PC-9 (cell line): Measurements from ENCODE around the gene UST. TPM values are rescaled to one million over a fixed set of nuclear protein-coding genes. Genes with fewer than 3 reads are reported as not detected.

Experiments
- BruUV-seq: library from RNA; stranded (reverse); fragments of 400-500 nt; replicated peaks from 2 replicates; lab custom pipeline; 2021; lab: Mats Ljungman, UMichigan
- CTCF ChIA-PET: fragments of 300-600 bp; sonication (Branson Sonifier 250); formaldehyde crosslinking; loops from one replicate; lab custom pipeline; 2022; ENCODE audit warnings: antibody characterized with exemption; lab: Charles Lee
- POLR2A ChIA-PET: fragments of 300-600 bp; sonication (Branson Sonifier 250); formaldehyde crosslinking; loops from one replicate; lab custom pipeline; 2022; ENCODE audit warnings: antibody characterized with exemption; ENCODE audit not compliant: unreplicated experiment; lab: Charles Lee
- DNase-seq, 2 experiments: peaks; one replicate each; pipeline versions ENCODE4 v3.0.0 to v3.0.0-alpha.2; 2015 to 2022; ENCODE audit warnings: mixed read lengths in 1 of 2
- H2AFZ ChIP-seq: fragments of 200-600 bp; sonication (generic); 2 replicates; pipeline ENCODE4 v1.8.1; 2017; ENCODE audit warnings: antibody characterized with exemption
- H3F3A ChIP-seq: fragments of 200-600 bp; sonication (generic); 2 replicates; pipeline ENCODE4 v1.8.1; 2017; ENCODE audit warnings: antibody characterized with exemption, mild to moderate bottlenecking, low read depth; ENCODE audit not compliant: insufficient read depth
- H3K27ac ChIP-seq: fragments of 200-600 bp; sonication (generic); 2 replicates; pipeline ENCODE4 v1.6.1; 2016; ENCODE audit warnings: mixed run types
- H3K27me3 ChIP-seq: fragments of 200-600 bp; sonication (generic); 2 replicates; pipeline ENCODE4 v1.6.1; 2016; ENCODE audit warnings: low read depth, mixed run types; ENCODE audit not compliant: insufficient read depth
- H3K36me3 ChIP-seq: fragments of 200-600 bp; sonication (generic); 2 replicates; pipeline ENCODE4 v1.6.1; 2016; ENCODE audit warnings: low read depth, mixed run types
- H3K4me1 ChIP-seq: fragments of 200-600 bp; sonication (generic); replicated peaks from 2 replicates; pipeline ENCODE4 v1.6.1; 2016; ENCODE audit warnings: mixed run types; ENCODE audit not compliant: insufficient read depth
- H3K4me2 ChIP-seq: fragments of 200-600 bp; sonication (generic); 2 replicates; pipeline ENCODE4 v1.6.1; 2017; ENCODE audit warnings: mixed run types
- H3K4me3 ChIP-seq: fragments of 200-600 bp; sonication (generic); 2 replicates; pipeline ENCODE4 v1.6.1; 2016; ENCODE audit warnings: mixed run types
- H3K79me2 ChIP-seq: fragments of 200-600 bp; sonication (generic); 2 replicates; pipeline ENCODE4 v1.6.1; 2017; ENCODE audit warnings: low read depth, mixed run types
- H3K9me2 ChIP-seq: fragments of 200-600 bp; sonication (generic); 2 replicates; pipeline ENCODE4 v1.8.1; 2017; ENCODE audit warnings: mild to moderate bottlenecking; ENCODE audit not compliant: insufficient read depth
- H3K9me3 ChIP-seq: fragments of 200-600 bp; sonication (generic); 2 replicates; pipeline ENCODE4 v1.8.1; 2016; ENCODE audit warnings: low read depth; ENCODE audit not compliant: insufficient read depth
- H4K20me1 ChIP-seq: fragments of 200-600 bp; sonication (generic); 2 replicates; pipeline ENCODE4 v1.8.1; 2017; ENCODE audit not compliant: insufficient read depth
- EZH2 ChIP-seq: fragments of 200-600 bp; sonication (generic); IDR thresholded peaks from 2 replicates; pipeline ENCODE4 v1.8.0; 2017; ENCODE audit warnings: antibody characterized with exemption, low read depth
- intact Hi-C: fragments of 100-400 bp; cut with micrococcal nuclease; formaldehyde crosslinking; loops from one replicate; pipeline ENCODE4 v1.10.0; 2022; ENCODE audit not compliant: unreplicated experiment
- total RNA-seq: library from RNA; stranded (reverse); gene quantifications from 2 replicates; pipeline ENCODE4 v1.2.3, GENCODE V29; 2021
- TF ChIP-seq, protein P1 (sequence below): fragments of 200-600 bp; sonication (generic); conservative IDR thresholded peaks from 2 replicates; pipeline ENCODE4 v1.6.1; 2017; ENCODE audit warnings: mixed run types, antibody characterized with exemption, mild to moderate bottlenecking, moderate library complexity

UST gene
- total RNA-seq, 1 experiment from 2014 or later = 4.2 TPM

DNA sequence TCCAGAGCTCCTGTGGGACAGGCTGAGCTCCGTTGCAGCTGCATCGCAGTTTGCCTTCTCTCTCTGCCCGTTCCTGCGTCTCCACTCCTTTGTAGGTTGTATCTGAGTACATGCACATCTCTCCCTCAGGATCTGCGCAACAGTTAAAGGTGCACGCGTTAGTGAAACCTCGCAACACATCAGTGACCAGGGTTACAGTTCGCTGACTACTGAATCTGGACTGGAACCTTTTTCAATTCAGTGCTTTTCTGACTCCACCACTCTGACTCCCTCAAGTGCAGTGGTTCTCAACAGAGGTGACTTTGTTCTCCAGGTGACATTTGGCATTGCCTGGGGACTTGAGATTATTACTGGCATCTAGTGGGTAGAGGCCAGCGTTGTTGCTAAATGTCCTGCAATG is 44.0 kb downstream of the UST start:
- Histone ChIP-seq H3K4me3 (no peak overlapping the region), H3K79me2 (no peaks in the 10 kb centered on the region), H3K9me3 (no peaks in the 10 kb centered on the region), H2AFZ (no peak overlapping the region), H3K27me3 (no peaks in the 10 kb centered on the region), H3K9me2 (no peaks in the 10 kb centered on the region), H3K4me2 (no peak overlapping the region), H3K27ac (no peak overlapping the region), H3F3A (no peaks in the 10 kb centered on the region), H4K20me1 (no peaks in the 10 kb centered on the region), H3K36me3 (no peaks in the 10 kb centered on the region), H3K4me1 (no peaks in the 10 kb centered on the region)
- no peak for TF ChIP-seq EZH2
- TF ChIP-seq, protein P1, sequence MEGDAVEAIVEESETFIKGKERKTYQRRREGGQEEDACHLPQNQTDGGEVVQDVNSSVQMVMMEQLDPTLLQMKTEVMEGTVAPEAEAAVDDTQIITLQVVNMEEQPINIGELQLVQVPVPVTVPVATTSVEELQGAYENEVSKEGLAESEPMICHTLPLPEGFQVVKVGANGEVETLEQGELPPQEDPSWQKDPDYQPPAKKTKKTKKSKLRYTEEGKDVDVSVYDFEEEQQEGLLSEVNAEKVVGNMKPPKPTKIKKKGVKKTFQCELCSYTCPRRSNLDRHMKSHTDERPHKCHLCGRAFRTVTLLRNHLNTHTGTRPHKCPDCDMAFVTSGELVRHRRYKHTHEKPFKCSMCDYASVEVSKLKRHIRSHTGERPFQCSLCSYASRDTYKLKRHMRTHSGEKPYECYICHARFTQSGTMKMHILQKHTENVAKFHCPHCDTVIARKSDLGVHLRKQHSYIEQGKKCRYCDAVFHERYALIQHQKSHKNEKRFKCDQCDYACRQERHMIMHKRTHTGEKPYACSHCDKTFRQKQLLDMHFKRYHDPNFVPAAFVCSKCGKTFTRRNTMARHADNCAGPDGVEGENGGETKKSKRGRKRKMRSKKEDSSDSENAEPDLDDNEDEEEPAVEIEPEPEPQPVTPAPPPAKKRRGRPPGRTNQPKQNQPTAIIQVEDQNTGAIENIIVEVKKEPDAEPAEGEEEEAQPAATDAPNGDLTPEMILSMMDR = no peak
- ChIA-PET POLR2A (no interaction called here), CTCF (no interaction called here)
- BruUV-seq = no TSS peak
- intact Hi-C loops = no loop called here
- DNase-seq = no peak

DNA sequence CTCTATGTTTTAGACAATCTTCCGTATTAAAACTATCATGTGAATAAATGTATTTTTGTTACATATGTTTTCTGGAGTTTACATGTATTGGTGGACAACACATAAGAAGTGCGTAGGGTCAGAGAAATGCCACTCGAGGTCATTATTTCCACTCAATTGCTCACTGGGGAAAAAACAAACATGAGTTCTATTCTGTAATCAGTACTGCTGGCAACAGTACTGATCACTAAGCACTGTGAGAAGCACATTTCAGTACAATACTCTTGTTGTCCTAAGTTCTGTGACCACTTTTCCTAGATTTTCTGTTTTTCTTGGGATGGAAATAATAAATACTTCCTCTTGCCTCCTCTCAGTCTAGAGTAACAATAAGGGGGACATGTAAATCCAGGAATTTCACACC is 44.5 kb downstream of the UST start:
- Histone ChIP-seq H3K4me2 (no peak overlapping the region), H3K4me3 (no peak overlapping the region), H4K20me1 (no peaks in the 10 kb centered on the region), H3K9me2 (no peaks in the 10 kb centered on the region), H3K4me1 (no peaks in the 10 kb centered on the region), H3F3A (no peaks in the 10 kb centered on the region), H3K9me3 (no peaks in the 10 kb centered on the region), H3K27ac (no peak overlapping the region), H3K27me3 (no peaks in the 10 kb centered on the region), H3K36me3 (no peaks in the 10 kb centered on the region), H2AFZ (no peak overlapping the region), H3K79me2 (no peaks in the 10 kb centered on the region)
- BruUV-seq = no TSS peak
- DNase-seq = no peak
- TF ChIP-seq, protein P1 = no peak
- no peak for TF ChIP-seq EZH2
- intact Hi-C loops = no loop called here
- ChIA-PET POLR2A (no interaction called here), CTCF (no interaction called here)

DNA sequence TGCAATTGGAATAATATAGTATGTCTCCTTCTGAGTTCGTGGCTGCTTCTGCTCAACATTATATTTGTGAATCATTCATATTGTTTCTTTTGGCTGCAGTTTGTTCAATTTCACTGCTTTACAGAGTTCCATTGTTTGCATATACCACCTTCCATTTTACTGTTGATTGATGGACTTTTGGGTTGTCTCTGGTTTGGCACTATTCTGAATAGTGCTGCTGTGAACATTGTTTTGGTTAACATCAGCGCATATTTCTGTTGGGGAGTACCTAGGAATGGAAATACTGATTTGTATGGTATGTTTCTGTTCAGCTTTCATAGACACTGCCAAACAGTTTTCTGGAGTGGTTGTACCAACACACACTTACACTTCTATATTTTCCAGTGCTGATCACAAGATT is 46.9 kb downstream of the UST start:
- no peak for DNase-seq
- Histone ChIP-seq H3K4me3 (no peak overlapping the region), H4K20me1 (no peaks in the 10 kb centered on the region), H3K9me3 (no peaks in the 10 kb centered on the region), H3K4me2 (no peak overlapping the region), H2AFZ (no peak overlapping the region), H3K79me2 (no peaks in the 10 kb centered on the region), H3K9me2 (no peaks in the 10 kb centered on the region), H3F3A (no peaks in the 10 kb centered on the region), H3K4me1 (no peaks in the 10 kb centered on the region), H3K27ac (no peak overlapping the region), H3K36me3 (no peaks in the 10 kb centered on the region), H3K27me3 (no peaks in the 10 kb centered on the region)
- ChIA-PET POLR2A (no interaction called here), CTCF (no interaction called here)
- intact Hi-C loops = no loop called here
- no peak for TF ChIP-seq EZH2
- TF ChIP-seq, protein P1 = no peak
- no TSS peak for BruUV-seq
